LNCAP (cell line): ENCODE measurements around the gene YWHAE.

ENCODE experiments used
- CTCF ChIP-seq: fragments of 450-650 bp; IDR thresholded peaks from 2 replicates; pipeline ENCODE4 v1.5.1; 2017; ENCODE audit warnings: mild to moderate bottlenecking

Gene YWHAE

GRCh38 chr17:1331708-1332107, 68.3 kb downstream of the YWHAE start:
- no peak for TF ChIP-seq CTCF

DNA sequence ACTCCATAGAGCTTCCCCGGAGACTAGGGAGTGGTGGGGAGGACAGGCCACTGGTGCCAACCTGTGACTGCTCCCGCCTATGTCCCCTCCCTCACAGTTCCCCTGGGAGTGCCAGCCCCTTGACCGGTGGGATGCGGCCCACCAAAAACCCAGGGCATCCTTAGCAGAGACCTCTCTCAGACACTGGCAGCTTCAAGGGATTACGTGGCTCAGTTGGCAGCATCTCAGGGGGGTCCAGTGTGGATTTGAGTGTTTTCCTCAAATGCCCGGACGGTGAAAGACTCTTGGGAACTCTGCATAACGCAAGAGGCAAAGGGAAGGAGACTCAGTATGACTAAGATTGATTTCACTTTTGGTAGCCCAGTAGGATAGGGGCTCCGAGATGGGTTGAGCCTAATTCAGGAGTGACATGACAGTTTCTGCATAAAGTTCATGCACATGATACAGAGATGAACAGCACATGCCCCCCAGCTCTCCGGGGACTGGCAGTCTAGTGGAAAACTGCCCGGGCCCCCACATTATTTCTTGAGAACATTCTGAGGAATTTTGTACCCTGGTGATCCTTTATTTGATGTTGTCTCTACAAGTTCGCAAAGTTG, 70.2 kb downstream of the YWHAE start:
- no peak for TF ChIP-seq CTCF

DNA sequence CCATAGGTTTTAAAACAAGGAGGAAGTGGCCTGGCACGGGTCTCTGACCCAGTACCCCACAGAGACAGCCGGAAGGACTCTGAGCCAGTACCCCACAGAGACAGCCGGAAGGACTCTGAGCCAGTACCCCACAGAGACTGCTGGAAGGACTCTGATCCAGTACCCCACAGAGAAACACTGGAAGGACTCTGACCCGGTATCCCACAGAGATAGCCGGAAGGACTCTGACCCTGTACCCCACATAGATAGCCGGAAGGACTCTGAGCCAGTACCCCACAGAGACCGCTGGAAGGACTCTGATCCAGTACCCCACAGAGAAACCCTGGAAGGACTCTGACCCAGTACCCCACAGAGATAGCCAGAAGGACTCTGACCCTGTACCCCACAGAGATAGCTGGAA, 71.6 kb downstream of the YWHAE start:
- TF ChIP-seq CTCF = no peak

- TF ChIP-seq CTCF = no peak
These were observed 74.3 kb downstream of the YWHAE start for GRCh38 chr17:1325766-1326165.

- no peak for TF ChIP-seq CTCF
These were observed 75.7 kb downstream of the YWHAE start for GRCh38 chr17:1324201-1324771.

DNA sequence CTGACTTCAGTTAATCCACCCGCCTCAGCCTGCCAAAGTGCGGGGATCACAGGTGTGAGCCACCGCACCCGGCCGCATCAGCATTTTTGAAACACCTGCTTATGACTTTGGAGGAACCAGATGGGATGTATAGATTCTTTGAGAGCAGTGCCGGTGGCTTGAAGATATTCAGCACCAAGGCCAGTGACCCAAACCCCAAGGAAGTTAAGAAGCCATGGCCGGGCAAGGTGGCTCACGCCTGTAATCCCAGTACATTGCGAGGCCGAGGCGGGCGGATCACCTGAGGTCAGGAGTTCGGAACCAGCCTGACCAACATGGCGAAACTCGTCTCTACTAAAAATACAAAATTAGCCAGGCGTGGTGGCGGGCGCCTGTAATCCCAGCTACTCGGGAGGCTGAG, 76.7 kb downstream of the YWHAE start:
- TF ChIP-seq CTCF = no peak

DNA sequence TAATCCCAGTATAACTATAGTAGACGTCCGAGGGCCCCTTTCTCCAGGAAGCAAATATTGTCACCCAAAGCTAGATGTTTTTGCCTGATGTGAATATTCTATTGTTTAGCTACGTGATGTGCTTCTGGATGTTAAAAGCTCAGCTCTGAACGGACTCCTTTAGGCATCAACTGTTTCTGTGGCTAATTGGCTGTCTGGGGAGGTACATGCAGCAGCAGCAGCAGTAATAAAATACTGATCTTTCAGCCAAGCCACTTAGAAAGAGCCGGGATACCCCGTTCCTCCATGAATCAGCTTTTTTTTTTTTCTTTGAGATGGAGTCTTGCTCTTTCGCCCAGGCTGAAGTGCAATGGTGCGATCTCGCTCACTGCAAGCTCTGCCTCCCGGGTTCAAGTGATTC, 77.5 kb downstream of the YWHAE start:
- no peak for TF ChIP-seq CTCF

GRCh38 chr17:1322014-1322428, 78.0 kb downstream of the YWHAE start:
- no peak for TF ChIP-seq CTCF
